Mesothelial cell of epicardium (in vitro differentiated cells): Measurements from ENCODE around the gene SIK1. TPM values are rescaled to one million over a fixed set of nuclear protein-coding genes. Genes with fewer than 3 reads are reported as not detected.

Experiments
- DNase-seq, 2 experiments: peaks; one replicate each; pipeline ENCODE4 v3.0.0; 2021; ENCODE audit warnings: low spot score in 2 of 2; ENCODE audit not compliant: unreplicated experiment in 2 of 2
- H3K27ac Mint-ChIP-seq: 2 replicates; pipeline ENCODE4 v1.8.0; 2021; ENCODE audit warnings: mixed read lengths
- H3K27me3 Mint-ChIP-seq: 2 replicates; pipeline ENCODE4 v1.8.0; 2021; ENCODE audit warnings: low read depth, mixed read lengths
- H3K36me3 Mint-ChIP-seq: 2 replicates; pipeline ENCODE4 v1.8.0; 2021; ENCODE audit warnings: mixed read lengths
- H3K4me1 Mint-ChIP-seq: 2 replicates; pipeline ENCODE4 v1.8.0; 2021; ENCODE audit warnings: mixed read lengths
- H3K4me3 Mint-ChIP-seq: 2 replicates; pipeline ENCODE4 v1.8.0; 2021; ENCODE audit warnings: mild to moderate bottlenecking, moderate library complexity, mixed read lengths
- H3K9me3 Mint-ChIP-seq: 2 replicates; pipeline ENCODE4 v1.8.0; 2021; ENCODE audit warnings: mixed read lengths
- CTCF ChIP-seq: fragments of 200-600 bp; sonication (generic); IDR thresholded peaks from one replicate; pipeline ENCODE4 v1.5.0; 2021; ENCODE audit warnings: antibody characterized with exemption; ENCODE audit not compliant: unreplicated experiment
- total RNA-seq: library from RNA; stranded (reverse); gene quantifications from 3 replicates; pipeline ENCODE4 v1.2.1, GENCODE V29; 2021

SIK1 gene
- total RNA-seq, 1 donor from 2014 or later: 36.1 TPM

DNA sequence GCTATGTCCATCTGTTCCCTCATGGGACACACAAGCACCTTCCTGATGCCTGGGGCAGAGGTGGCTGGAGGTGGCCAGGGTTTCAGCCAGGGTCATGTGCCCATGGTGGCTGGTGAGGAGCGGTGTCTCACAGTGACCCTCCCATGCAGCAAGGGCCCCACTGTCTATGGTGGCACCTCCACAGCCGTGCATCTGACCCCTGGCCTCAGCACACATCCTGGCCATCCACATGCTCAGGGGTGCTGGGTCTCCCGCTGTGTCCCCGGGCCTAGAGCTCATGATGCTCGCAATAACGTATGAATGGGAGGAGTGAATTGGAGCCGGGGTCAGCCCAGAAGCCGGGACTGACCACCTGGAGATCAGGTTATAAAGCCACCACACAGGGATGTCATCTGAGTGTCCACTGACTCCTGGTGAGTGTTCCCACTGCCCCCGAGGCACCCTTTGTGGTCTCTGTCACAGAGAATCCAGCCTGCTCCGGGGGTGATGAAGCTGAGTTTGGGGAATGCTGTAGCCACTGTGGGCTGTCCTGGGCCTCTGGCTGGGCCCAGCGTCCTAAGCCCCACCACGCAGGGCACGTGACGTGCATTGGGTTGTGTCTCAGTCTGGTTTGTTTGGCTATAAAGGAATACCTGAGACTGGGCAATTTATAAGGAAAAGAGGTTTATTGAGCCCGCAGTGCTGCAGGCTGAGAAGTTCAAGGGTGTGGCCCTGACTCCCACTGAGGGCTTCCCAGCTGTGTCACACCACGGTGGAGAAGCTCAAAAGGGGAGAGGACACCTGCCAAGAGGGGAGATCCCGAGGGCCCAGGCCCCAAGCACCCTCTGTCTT, 51.7 kb downstream of the SIK1 start:
- TF ChIP-seq CTCF: no peak
- no peaks in the 10 kb centered on the region for H3K9me3 Mint-ChIP-seq
- H3K4me3 Mint-ChIP-seq: no peak overlapping the region
- DNase-seq: no peak
- H3K27ac Mint-ChIP-seq: no peak overlapping the region
- peaks cover 18% of the 10 kb centered on the region for H3K4me1 Mint-ChIP-seq
- H3K36me3 Mint-ChIP-seq: no peaks in the 10 kb centered on the region
- H3K27me3 Mint-ChIP-seq: no peaks in the 10 kb centered on the region

GRCh38 chr21:43374228-43374885, 52.6 kb downstream of the SIK1 start:
- Mint-ChIP-seq H3K4me1 (peaks cover 26% of the 10 kb centered on the region), H3K27ac (no peak overlapping the region), H3K27me3 (no peaks in the 10 kb centered on the region), H3K36me3 (no peaks in the 10 kb centered on the region), H3K4me3 (no peak overlapping the region), H3K9me3 (no peaks in the 10 kb centered on the region)
- TF ChIP-seq CTCF: no peak
- DNase-seq: no peak

GRCh38 chr21:43373362-43374227, 53.3 kb downstream of the SIK1 start:
- Mint-ChIP-seq H3K9me3 (no peaks in the 10 kb centered on the region), H3K4me1 (peaks cover 33% of the 10 kb centered on the region), H3K27ac (peak overlapping the region; percentile 16), H3K27me3 (no peaks in the 10 kb centered on the region), H3K36me3 (no peaks in the 10 kb centered on the region), H3K4me3 (no peak overlapping the region)
- no peak for TF ChIP-seq CTCF
- DNase-seq: no peak

DNA sequence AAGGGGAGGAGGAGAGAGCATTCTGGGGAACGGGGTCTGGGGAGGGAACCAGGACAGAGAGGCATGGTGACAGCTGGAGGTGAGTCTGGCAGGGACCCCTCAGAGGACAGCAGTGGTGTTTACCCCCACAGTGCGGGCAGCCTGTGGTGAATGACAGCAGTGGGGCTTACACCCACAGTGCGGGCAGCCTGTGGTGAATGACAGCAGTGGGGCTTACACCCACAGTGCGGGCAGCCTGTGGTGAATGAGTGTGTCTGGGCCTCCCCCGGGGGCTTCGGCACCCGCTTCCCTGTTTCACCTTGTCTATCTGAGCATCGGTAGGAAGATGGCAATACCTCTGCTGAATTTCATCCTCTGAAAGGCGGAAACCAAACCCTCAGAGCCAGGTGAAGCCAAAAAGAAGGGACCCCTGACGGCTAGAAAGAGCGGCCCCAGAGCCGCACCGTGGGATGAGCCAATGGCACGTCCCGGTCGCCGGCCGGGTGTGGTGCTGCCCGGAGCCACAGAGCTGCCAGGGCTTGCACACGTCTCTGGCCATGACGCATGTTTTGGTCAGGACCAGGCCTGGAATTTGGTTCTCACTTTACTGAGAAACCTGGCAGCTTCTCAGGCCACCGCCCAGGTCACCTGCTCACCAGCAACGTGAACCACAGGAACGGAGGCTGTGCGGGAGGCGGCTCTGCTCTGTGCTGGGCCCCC, 54.1 kb downstream of the SIK1 start:
- TF ChIP-seq CTCF: no peak
- Mint-ChIP-seq H3K27me3 (no peaks in the 10 kb centered on the region), H3K4me1 (peaks cover 33% of the 10 kb centered on the region), H3K9me3 (no peaks in the 10 kb centered on the region), H3K36me3 (no peaks in the 10 kb centered on the region), H3K4me3 (no peak overlapping the region), H3K27ac (peak overlapping the region; percentile 16)
- no peak for DNase-seq

DNA sequence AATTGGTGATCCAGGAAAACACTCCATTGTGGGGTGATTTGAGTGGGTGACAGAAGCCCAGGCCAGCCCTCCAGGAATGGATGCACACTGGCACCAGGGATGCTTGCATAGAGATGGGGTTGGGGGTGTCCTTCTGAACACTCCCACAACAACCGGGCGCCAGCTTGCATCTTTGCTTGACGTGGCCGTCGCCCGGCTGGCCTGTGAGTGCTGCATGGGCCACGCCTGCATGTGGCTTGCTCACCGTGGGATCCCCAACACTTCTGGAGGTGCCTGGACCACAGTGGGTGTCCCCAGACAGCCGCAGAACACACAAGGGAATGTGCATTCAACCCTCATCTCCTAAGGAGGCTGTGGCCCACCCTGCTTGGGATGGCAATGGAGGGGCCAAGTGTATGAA, 55.1 kb downstream of the SIK1 start:
- Mint-ChIP-seq H3K9me3 (no peaks in the 10 kb centered on the region), H3K4me1 (peaks cover 33% of the 10 kb centered on the region), H3K27me3 (no peaks in the 10 kb centered on the region), H3K36me3 (no peaks in the 10 kb centered on the region), H3K4me3 (no peak overlapping the region), H3K27ac (no peak overlapping the region)
- TF ChIP-seq CTCF: no peak
- DNase-seq: no peak
